ENCODE results near the gene MAML3. TPM values are rescaled to one million over a fixed set of nuclear protein-coding genes. Genes with fewer than 3 reads are reported as not detected.

MAML3 gene
- total and polyA plus RNA-seq, 10 donors = 0.63 to 18.4 (median 12.7) TPM

- DNase-seq = no peak
- H3K36me3 ChIP-seq = no peaks in the 10 kb centered on the region
- H3K27me3 ChIP-seq (replicated peaks in 1 of 7) = no peaks in the 10 kb centered on the region
- TF ChIP-seq POLR2A (IDR thresholded peaks at IDR 0.05) = no peak
- no peak for TF ChIP-seq POLR2AphosphoS5 (IDR thresholded peaks at IDR 0.05)
- no peak for TF ChIP-seq CTCF (IDR thresholded peaks at IDR 0.05 in 8 of 11, conservative IDR thresholded peaks at IDR 0.05 in 3 of 11)
- 67 to 89% (median 78%) methylated on average over 1 of the region's 1 CpG for WGBS, 5 donors
- H3K27ac ChIP-seq = no peak overlapping the region
- H3K4me3 ChIP-seq = no peak overlapping the region
- H3K9me3 ChIP-seq = no peaks in the 10 kb centered on the region
- intact Hi-C loops (cut with DNase I; ENCODE audit: low total_unique reads) = no loop called here
- peaks cover 0 to 42% (median 4%) of the 10 kb centered on the region in 6 donors for H3K4me1 ChIP-seq
These were observed 94.8 kb downstream of the MAML3 start for GRCh38 chr4:140059159-140059558.

- no peak overlapping the region for H3K27ac ChIP-seq
- no peaks in the 10 kb centered on the region for H3K36me3 ChIP-seq
- intact Hi-C loops (cut with DNase I; ENCODE audit: low total_unique reads) = no loop called here
- no peak for DNase-seq
- TF ChIP-seq POLR2AphosphoS5 (IDR thresholded peaks at IDR 0.05) (no peak), POLR2A (IDR thresholded peaks at IDR 0.05) (no peak), CTCF (IDR thresholded peaks at IDR 0.05 in 8 of 11, conservative IDR thresholded peaks at IDR 0.05 in 3 of 11) (no peak)
- no peaks in the 10 kb centered on the region for H3K27me3 ChIP-seq (replicated peaks in 1 of 7)
- peaks cover 0 to 56% (median 14%) of the 10 kb centered on the region in 6 donors for H3K4me1 ChIP-seq
- H3K4me3 ChIP-seq = no peak overlapping the region
- H3K9me3 ChIP-seq = no peaks in the 10 kb centered on the region
- WGBS, 5 donors = 25 to 50% (median 36%) methylated on average over 2 of the region's 2 CpGs
These were observed 96.3 kb downstream of the MAML3 start for GRCh38 chr4:140057701-140058100.

- Histone ChIP-seq H3K4me3 (no peak overlapping the region), H3K27me3 (replicated peaks in 1 of 7) (peaks cover 0 to 9% (median 0%) of the 10 kb centered on the region in 7 donors), H3K36me3 (no peaks in the 10 kb centered on the region), H3K27ac (no peak overlapping the region), H3K9me3 (no peaks in the 10 kb centered on the region), H3K4me1 (peaks cover 0 to 59% (median 14%) of the 10 kb centered on the region in 6 donors)
- 82 to 96% (median 88%) methylated on average over 3 of the region's 3 CpGs for WGBS, 5 donors
- no peak for DNase-seq
- intact Hi-C loops (cut with DNase I; ENCODE audit: low total_unique reads) = no loop called here
- TF ChIP-seq POLR2AphosphoS5 (IDR thresholded peaks at IDR 0.05) = no peak
- no peak for TF ChIP-seq CTCF (IDR thresholded peaks at IDR 0.05 in 8 of 11, conservative IDR thresholded peaks at IDR 0.05 in 3 of 11)
- TF ChIP-seq POLR2A (IDR thresholded peaks at IDR 0.05) = no peak
These were observed 98.0 kb downstream of the MAML3 start for GRCh38 chr4:140056015-140056414.

- Histone ChIP-seq H3K27ac (no peak overlapping the region), H3K36me3 (no peaks in the 10 kb centered on the region), H3K9me3 (no peaks in the 10 kb centered on the region), H3K27me3 (replicated peaks in 1 of 7) (peaks cover 0 to 11% (median 0%) of the 10 kb centered on the region in 7 donors), H3K4me3 (no peak overlapping the region), H3K4me1 (peaks cover under 1 to 59% (median 19%) of the 10 kb centered on the region in 6 donors)
- intact Hi-C loops (cut with DNase I; ENCODE audit: low total_unique reads) = no loop called here
- TF ChIP-seq POLR2A (IDR thresholded peaks at IDR 0.05) (no peak), CTCF (IDR thresholded peaks at IDR 0.05 in 8 of 11, conservative IDR thresholded peaks at IDR 0.05 in 3 of 11) (no peak), POLR2AphosphoS5 (IDR thresholded peaks at IDR 0.05) (no peak)
- 38 to 57% (median 43%) methylated on average over 1 of the region's 1 CpG for WGBS, 5 donors
- no peak for DNase-seq
These were observed 99.1 kb downstream of the MAML3 start for GRCh38 chr4:140054861-140055260.

Data from spleen (tissue), 11 donors.